Measurements from ENCODE around the gene LRFN4.
A peak's percentile ranks its signal among the peaks of the same experiment; 100 is the strongest.

LRFN4 gene

DNA sequence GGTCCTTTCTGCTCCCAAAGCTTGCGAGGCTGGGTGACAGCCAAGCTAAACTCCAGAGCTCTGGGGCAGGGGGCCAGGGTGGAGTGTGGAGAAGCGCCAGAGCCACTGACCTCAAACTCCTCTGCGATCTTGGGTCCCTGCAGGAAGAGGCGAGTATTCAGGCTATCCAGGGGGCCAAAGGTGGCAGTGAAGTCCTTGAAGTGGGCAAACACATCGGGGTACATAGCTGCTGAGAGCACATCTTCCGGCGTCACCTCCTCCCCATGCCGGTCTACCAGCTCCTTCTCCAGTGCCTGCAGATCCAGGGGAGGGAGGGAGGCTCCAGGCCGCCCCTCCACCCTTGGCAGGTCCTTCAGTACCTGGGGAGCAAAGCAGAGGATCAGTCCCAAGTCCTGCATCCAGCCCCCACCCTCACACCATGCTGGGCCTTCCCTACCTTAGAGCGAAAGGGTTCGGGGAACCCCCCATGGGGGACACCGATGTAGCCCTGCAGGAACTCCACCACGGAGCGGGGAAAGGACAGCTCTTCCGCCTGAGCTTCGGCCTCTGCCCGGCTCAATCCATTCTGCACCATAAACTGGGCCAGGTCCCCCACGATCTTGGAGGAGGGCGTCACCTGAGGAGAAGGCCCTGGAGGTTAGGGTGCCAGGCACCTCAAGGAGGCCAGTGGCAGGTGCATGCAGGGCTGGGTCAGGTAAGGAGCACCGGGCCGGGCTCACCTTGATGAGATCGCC lies 7.2 kb upstream of the LRFN4 start:
- Histone ChIP-seq H2AFZ (ENCODE audit: low read depth, low read length) (no peak overlapping the region), H3K4me3 (ENCODE audit: low read length) (no peak overlapping the region), H3K9me3 (ENCODE audit: low read length) (no peaks in the 10 kb centered on the region), H3K36me3 (ENCODE audit: insufficient read depth, low read length) (peaks cover 21% of the 10 kb centered on the region), H3K27me3 (ENCODE audit: insufficient read depth, low read length) (no peaks in the 10 kb centered on the region), H3K4me1 (ENCODE audit: insufficient read depth, low read length) (peaks cover under 1% of the 10 kb centered on the region)

DNA sequence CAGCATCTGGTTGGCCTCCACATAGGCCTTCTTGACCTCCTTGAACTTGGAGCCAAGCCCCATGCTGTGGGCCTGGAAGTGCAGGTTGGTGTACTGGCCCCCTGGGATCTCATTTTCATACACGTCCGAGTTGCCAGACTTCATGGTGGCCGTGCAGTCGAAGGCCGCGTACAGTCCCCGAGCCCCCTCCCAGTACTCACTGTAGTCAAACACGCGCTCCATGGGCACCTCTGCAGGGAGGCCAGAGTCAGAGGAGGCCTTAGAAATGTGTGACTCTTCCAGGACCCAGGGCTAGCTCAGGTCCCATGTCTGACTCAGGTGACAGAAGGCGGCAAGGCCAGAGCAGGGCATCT lies 6.7 kb upstream of the LRFN4 start:
- H3K27me3 ChIP-seq (ENCODE audit: insufficient read depth, low read length) = no peaks in the 10 kb centered on the region
- H3K9me3 ChIP-seq (ENCODE audit: low read length) = no peaks in the 10 kb centered on the region
- H3K4me1 ChIP-seq (ENCODE audit: insufficient read depth, low read length) = peaks cover 4% of the 10 kb centered on the region

DNA sequence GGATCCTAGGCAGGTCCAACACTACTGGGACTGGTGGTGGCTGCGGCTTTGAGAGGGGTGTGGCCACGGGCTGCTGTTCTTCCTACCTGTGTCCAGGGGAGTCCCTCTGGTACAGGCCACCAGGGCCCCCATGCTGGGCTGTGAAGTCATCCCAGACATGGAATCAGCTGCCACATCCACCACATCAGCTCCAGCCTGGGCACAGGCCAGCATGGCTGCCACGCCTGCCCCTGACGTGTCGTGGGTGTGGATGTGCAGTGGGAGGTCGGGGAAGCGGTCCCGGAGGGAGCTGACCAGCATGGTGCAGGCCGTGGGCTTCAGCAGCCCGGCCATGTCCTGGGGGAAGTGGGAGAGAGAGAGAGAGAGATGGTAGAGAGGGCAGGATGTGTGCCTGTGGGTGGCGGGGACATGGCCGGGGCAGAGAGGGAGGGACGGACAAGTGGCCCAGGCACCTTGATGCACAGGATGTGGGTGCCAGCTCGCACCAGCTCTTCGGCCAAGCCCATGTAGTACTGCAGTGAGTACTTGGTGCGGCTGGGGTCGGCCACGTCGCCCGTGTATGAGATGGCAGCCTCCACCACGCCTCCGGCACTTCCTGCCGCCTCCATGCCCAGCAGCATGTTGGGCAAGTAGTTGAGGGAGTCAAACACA lies 6.2 kb upstream of the LRFN4 start:
- Histone ChIP-seq H3K36me3 (ENCODE audit: insufficient read depth, low read length) (peaks cover 11% of the 10 kb centered on the region), H3K4me1 (ENCODE audit: insufficient read depth, low read length) (peaks cover 8% of the 10 kb centered on the region), H2AFZ (ENCODE audit: low read depth, low read length) (no peak overlapping the region), H3K27me3 (ENCODE audit: insufficient read depth, low read length) (no peaks in the 10 kb centered on the region), H3K4me3 (ENCODE audit: low read length) (no peak overlapping the region), H3K9me3 (ENCODE audit: low read length) (no peaks in the 10 kb centered on the region)

More for the DNA sequence above, 6.7 kb upstream of the LRFN4 start:
- H3K4me3 ChIP-seq (ENCODE audit: low read length) = no peak overlapping the region
- H3K36me3 ChIP-seq (ENCODE audit: insufficient read depth, low read length) = peaks cover 16% of the 10 kb centered on the region
- no peak overlapping the region for H2AFZ ChIP-seq (ENCODE audit: low read depth, low read length)

GRCh38 chr11:66851239-66851596 lies 5.6 kb upstream of the LRFN4 start:
- peaks cover 7% of the 10 kb centered on the region for H3K36me3 ChIP-seq (ENCODE audit: insufficient read depth, low read length)
- peaks cover 10% of the 10 kb centered on the region for H3K4me1 ChIP-seq (ENCODE audit: insufficient read depth, low read length)
- no peaks in the 10 kb centered on the region for H3K27me3 ChIP-seq (ENCODE audit: insufficient read depth, low read length)
- no peak overlapping the region for H3K4me3 ChIP-seq (ENCODE audit: low read length)
- H3K9me3 ChIP-seq (ENCODE audit: low read length) = no peaks in the 10 kb centered on the region
- no peak overlapping the region for H2AFZ ChIP-seq (ENCODE audit: low read depth, low read length)

DNA sequence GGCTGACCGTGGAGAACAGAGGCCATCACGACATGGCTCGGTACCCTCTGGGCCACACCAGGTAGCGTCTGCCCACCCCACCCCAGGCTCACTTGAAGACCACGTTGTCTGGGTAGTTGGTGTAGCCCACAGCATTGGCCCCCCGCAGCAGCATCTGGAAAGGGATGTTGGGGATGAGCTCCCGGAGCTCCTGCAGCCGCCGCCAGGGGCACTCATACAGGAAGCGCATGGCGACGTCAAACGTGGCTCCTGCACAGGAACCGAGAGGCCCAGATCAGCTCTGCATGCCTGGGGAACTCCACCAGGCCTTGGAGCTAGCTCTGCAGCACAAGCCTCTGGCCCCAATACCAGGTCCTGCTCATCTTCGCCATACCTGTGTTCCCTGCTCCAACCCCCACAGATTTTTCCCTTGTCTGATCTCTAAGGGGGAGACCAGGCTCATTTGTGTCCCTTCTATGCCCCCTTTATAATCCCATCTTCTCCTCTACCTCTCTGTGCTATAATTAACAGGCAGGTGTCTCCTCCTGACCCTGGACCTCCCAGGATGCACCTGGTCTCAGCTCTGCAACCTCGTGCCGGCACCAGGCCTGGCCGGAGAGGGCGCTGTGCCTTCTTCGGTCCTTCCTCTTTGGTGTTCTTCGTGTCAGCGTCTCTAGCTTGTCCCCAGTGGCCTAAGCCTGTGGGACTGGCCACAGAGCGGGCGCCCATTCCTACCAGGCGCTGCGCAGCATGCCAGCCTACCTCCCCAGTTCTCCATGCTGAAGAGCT lies 5.0 kb upstream of the LRFN4 start:
- Histone ChIP-seq H2AFZ (ENCODE audit: low read depth, low read length) (no peak overlapping the region), H3K4me3 (ENCODE audit: low read length) (no peak overlapping the region), H3K9me3 (ENCODE audit: low read length) (no peaks in the 10 kb centered on the region), H3K27me3 (ENCODE audit: insufficient read depth, low read length) (no peaks in the 10 kb centered on the region), H3K4me1 (ENCODE audit: insufficient read depth, low read length) (peaks cover 10% of the 10 kb centered on the region), H3K36me3 (ENCODE audit: insufficient read depth, low read length) (peaks cover under 1% of the 10 kb centered on the region)

DNA sequence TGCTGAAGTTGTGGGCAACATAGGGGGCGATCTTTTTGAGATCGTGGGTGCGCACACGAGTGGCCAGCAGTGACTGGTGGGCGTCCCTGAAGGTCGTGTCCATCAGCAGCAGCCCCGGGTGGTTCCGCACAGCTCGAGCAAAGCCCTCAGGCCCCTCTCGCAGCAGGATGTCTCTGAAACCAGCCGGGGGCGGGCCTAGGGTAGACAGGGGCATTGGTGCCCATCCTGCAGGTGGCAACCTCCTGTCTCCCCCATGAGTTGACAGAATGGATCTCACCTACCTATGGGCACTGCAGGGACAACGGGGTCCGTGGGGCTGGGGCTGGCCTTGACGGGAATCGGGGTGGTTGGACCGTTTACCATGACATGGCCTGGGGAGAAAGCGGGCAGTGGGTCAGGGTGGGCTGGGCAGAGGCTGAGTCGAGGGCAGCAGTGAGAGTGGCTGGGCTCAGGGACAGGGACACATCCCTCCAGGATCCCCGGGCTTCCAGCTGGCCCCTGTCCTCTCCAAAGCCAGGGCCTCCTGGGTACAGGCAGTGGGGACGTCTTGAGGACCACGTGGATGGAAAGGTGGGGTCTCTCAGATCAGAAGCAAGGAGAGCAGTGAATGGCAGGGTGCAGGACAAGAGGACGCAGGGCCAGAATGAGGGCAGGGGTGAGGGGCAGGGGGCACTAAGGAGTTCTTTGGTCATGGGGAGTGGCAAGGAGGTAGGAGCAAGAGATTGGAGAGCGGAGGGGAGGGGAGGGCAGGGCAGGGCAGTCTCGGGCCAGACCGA lies 4.2 kb upstream of the LRFN4 start:
- peaks cover 14% of the 10 kb centered on the region for H3K4me1 ChIP-seq (ENCODE audit: insufficient read depth, low read length)
- no peak overlapping the region for H3K4me3 ChIP-seq (ENCODE audit: low read length)
- no peaks in the 10 kb centered on the region for H3K36me3 ChIP-seq (ENCODE audit: insufficient read depth, low read length)
- H2AFZ ChIP-seq (ENCODE audit: low read depth, low read length) = no peak overlapping the region
- H3K9me3 ChIP-seq (ENCODE audit: low read length) = no peaks in the 10 kb centered on the region
- H3K27me3 ChIP-seq (ENCODE audit: insufficient read depth, low read length) = no peaks in the 10 kb centered on the region

DNA sequence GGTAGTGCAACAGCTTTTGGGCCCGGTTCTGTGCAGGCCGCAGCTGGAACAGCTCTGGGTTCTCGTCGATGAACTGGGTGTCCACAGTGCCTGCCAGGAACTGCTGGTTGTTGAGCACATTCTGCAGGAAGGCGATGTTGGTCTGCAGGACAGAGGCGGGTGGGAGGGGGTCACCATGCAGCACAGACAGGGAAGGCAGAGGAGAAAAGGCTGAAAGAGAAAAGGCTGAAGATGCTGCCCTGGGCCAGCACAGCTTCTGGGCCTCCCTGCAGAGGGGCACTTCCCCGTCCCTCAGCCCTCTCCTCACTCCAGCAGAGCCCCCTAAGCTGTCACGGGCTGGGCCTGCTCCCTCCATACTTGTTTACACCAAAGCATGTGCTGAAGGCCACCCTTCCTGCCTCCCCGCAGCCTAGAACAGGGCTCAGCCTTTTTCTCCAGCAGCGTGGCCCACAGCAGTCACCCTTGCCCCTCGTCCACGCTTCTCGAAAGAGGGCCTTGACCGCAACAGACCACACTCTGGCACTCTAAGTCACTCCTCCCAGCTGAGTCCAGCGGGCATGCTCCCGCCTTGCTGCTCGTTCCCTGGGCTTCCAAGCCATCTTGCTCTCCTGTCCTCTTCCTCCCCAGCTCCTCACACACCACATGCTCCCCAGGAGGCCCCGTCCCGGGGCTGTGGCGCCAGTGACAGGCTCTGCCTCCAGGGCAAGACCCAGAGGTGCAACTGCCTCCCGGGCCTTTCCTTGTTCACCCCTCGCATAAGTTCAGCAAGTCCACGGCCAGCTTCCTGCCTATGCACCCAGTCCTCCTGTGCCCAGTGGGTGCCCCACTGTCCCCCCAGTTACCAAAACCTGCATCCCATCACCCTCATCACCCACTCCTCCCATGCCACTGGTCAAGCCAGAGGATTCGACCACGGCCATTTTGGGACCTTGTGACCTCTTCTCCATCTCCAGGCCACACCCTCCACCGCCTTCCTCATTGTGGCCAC lies 3.3 kb upstream of the LRFN4 start:
- Histone ChIP-seq H3K27me3 (ENCODE audit: insufficient read depth, low read length) (no peaks in the 10 kb centered on the region), H2AFZ (ENCODE audit: low read depth, low read length) (no peak overlapping the region), H3K4me3 (ENCODE audit: low read length) (no peak overlapping the region), H3K9me3 (ENCODE audit: low read length) (no peaks in the 10 kb centered on the region), H3K4me1 (ENCODE audit: insufficient read depth, low read length) (peaks cover 14% of the 10 kb centered on the region), H3K36me3 (ENCODE audit: insufficient read depth, low read length) (no peaks in the 10 kb centered on the region)

GRCh38 chr11:66854231-66854661 lies 2.6 kb upstream of the LRFN4 start:
- Histone ChIP-seq H3K9me3 (ENCODE audit: low read length) (no peaks in the 10 kb centered on the region), H3K27me3 (ENCODE audit: insufficient read depth, low read length) (no peaks in the 10 kb centered on the region), H3K4me3 (ENCODE audit: low read length) (no peak overlapping the region), H2AFZ (ENCODE audit: low read depth, low read length) (no peak overlapping the region), H3K4me1 (ENCODE audit: insufficient read depth, low read length) (peaks cover 14% of the 10 kb centered on the region), H3K36me3 (ENCODE audit: insufficient read depth, low read length) (peaks cover 5% of the 10 kb centered on the region)

DNA sequence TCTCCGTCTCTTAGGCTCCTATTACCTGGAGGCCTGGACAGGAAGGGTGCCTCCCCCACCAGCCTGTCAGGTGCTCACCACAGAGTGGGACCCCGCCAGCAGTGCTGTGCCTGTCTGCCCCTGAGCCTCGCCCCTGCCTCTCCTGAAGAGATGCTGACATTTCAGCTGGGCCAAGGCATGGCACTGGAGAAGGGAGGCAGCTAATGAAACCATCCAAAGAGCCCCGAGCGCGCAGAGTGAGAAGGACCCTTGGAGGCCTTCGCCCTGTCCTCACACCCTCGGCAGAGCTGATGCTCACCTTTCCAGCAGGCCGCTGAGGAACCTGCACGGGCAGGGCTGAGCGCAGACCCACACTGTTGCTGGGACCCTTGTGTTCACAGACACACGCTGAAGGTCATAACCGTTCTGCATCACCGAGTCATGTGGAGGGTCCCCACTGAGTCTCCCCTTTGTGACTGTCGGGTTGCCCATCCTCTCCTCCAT lies 2.1 kb upstream of the LRFN4 start:
- Histone ChIP-seq H3K27me3 (ENCODE audit: insufficient read depth, low read length) (no peaks in the 10 kb centered on the region), H3K36me3 (ENCODE audit: insufficient read depth, low read length) (peaks cover 6% of the 10 kb centered on the region), H3K4me1 (ENCODE audit: insufficient read depth, low read length) (peaks cover 14% of the 10 kb centered on the region), H2AFZ (ENCODE audit: low read depth, low read length) (no peak overlapping the region), H3K9me3 (ENCODE audit: low read length) (no peaks in the 10 kb centered on the region), H3K4me3 (ENCODE audit: low read length) (no peak overlapping the region)

GRCh38 chr11:66855574-66856495 lies 1.0 kb upstream of the LRFN4 start:
- Histone ChIP-seq H3K9me3 (ENCODE audit: low read length) (no peaks in the 10 kb centered on the region), H3K27me3 (ENCODE audit: insufficient read depth, low read length) (no peaks in the 10 kb centered on the region), H2AFZ (ENCODE audit: low read depth, low read length) (peak overlapping the region; percentile 55), H3K4me1 (ENCODE audit: insufficient read depth, low read length) (peaks cover 14% of the 10 kb centered on the region), H3K4me3 (ENCODE audit: low read length) (peak overlapping the region; percentile 63), H3K36me3 (ENCODE audit: insufficient read depth, low read length) (peaks cover 6% of the 10 kb centered on the region)

GRCh38 chr11:66857234-66857926 lies 516 bp downstream of the LRFN4 start:
- no peaks in the 10 kb centered on the region for H3K9me3 ChIP-seq (ENCODE audit: low read length)
- H3K27me3 ChIP-seq (ENCODE audit: insufficient read depth, low read length) = no peaks in the 10 kb centered on the region
- peaks cover 6% of the 10 kb centered on the region for H3K36me3 ChIP-seq (ENCODE audit: insufficient read depth, low read length)
- H2AFZ ChIP-seq (ENCODE audit: low read depth, low read length) = no peak overlapping the region
- H3K4me3 ChIP-seq (ENCODE audit: low read length) = peak overlapping the region; percentile 63
- peaks cover 14% of the 10 kb centered on the region for H3K4me1 ChIP-seq (ENCODE audit: insufficient read depth, low read length)
